Measurements from ENCODE around the gene COA1.

DNA sequence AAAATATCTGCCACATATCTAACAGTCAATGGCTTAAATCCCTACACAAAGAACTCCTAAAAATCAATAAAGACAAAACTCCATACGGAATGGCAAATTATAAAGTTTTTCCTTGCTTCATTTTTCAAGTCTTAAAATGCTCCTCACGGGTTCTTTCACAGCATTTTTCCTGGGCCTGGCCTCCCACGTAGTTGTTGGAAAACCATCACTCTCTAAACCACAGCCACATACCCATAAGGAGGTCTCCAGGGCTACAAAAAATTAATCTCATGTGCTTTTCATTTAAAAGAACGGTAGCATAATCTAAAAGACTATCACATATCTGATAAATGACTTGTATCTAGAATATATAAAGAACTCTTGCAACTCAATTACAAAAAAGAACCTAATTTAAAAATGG is 2.9 kb downstream of the COA1 start:
- TF ChIP-seq, protein P1, sequence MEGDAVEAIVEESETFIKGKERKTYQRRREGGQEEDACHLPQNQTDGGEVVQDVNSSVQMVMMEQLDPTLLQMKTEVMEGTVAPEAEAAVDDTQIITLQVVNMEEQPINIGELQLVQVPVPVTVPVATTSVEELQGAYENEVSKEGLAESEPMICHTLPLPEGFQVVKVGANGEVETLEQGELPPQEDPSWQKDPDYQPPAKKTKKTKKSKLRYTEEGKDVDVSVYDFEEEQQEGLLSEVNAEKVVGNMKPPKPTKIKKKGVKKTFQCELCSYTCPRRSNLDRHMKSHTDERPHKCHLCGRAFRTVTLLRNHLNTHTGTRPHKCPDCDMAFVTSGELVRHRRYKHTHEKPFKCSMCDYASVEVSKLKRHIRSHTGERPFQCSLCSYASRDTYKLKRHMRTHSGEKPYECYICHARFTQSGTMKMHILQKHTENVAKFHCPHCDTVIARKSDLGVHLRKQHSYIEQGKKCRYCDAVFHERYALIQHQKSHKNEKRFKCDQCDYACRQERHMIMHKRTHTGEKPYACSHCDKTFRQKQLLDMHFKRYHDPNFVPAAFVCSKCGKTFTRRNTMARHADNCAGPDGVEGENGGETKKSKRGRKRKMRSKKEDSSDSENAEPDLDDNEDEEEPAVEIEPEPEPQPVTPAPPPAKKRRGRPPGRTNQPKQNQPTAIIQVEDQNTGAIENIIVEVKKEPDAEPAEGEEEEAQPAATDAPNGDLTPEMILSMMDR (IDR thresholded peaks at IDR 0.05) = no peak
- no peak for TF ChIP-seq POLR2AphosphoS5 (IDR thresholded peaks at IDR 0.05)
